GM12878 (cell line): ENCODE results near the gene PIGZ. TPM values are rescaled to one million over a fixed set of nuclear protein-coding genes. Genes with fewer than 3 reads are reported as not detected.

Experiments used
- BACH1 ChIP-seq: fragments of 450-650 bp; IDR thresholded peaks from 2 replicates; pipeline ENCODE4 v1.6.1; 2017; ENCODE audit warnings: mild to moderate bottlenecking, borderline replicate concordance
- BHLHE40 ChIP-seq, 2 experiments: fragments of 450-650 bp in 1 of 2; IDR thresholded peaks; 2 replicates each; pipeline ENCODE4 v1.6.1; 2011 to 2017; ENCODE audit warnings: low read depth in 2 of 2, borderline replicate concordance in 1 of 2, improper control_type of control experiment in 1 of 2, low read length in 1 of 2, mild to moderate bottlenecking in 1 of 2
- CHD1 ChIP-seq: IDR thresholded peaks from 2 replicates; pipeline ENCODE4 v1.6.1; 2012; ENCODE audit warnings: low read depth, low read length, improper control_type of control experiment
- CREM ChIP-seq: IDR thresholded peaks from 2 replicates; pipeline ENCODE4 v1.6.1; 2014; ENCODE audit warnings: antibody characterized with exemption, low read depth
- ESRRA ChIP-seq: IDR thresholded peaks from 2 replicates; pipeline ENCODE4 v1.6.1; 2012; ENCODE audit warnings: mild to moderate bottlenecking, low read length, improper control_type of control experiment
- HDAC6 ChIP-seq: fragments of 200-600 bp; sonication (generic); IDR thresholded peaks from one replicate; pipeline ENCODE4 v1.8.0; 2017; ENCODE audit warnings: antibody characterized with exemption; ENCODE audit not compliant: unreplicated experiment
- IKZF1 ChIP-seq: fragments of 450-650 bp; conservative IDR thresholded peaks from 2 replicates; pipeline ENCODE4 v1.6.1; 2017; ENCODE audit warnings: antibody characterized with exemption, mild to moderate bottlenecking
- LARP7 ChIP-seq: fragments of 450-650 bp; IDR thresholded peaks from 2 replicates; pipeline ENCODE4 v1.6.1; 2017; ENCODE audit warnings: mild to moderate bottlenecking
- NBN ChIP-seq: fragments of 450-650 bp; IDR thresholded peaks from 2 replicates; pipeline ENCODE4 v1.6.1; 2016
- NR2C1 ChIP-seq: fragments of 450-650 bp; IDR thresholded peaks from 2 replicates; pipeline ENCODE4 v1.6.1; 2017; ENCODE audit warnings: antibody characterized with exemption, mild to moderate bottlenecking, moderate library complexity
- RAD21 ChIP-seq: IDR thresholded peaks from 2 replicates; pipeline ENCODE4 v1.6.1; 2011; ENCODE audit warnings: mild to moderate bottlenecking, low read depth, low read length, moderate library complexity; ENCODE audit not compliant: insufficient read depth
- RCOR1 ChIP-seq: conservative IDR thresholded peaks from 2 replicates; pipeline ENCODE4 v1.6.1; 2012; ENCODE audit warnings: low read depth, low read length, improper control_type of control experiment
- RFX5 ChIP-seq: IDR thresholded peaks from 2 replicates; pipeline ENCODE4 v1.6.1; 2011; ENCODE audit warnings: low read depth, low read length, improper control_type of control experiment
- SMARCA5 ChIP-seq: fragments of 450-650 bp; IDR thresholded peaks from 2 replicates; pipeline ENCODE4 v1.6.1; 2017; ENCODE audit warnings: mild to moderate bottlenecking
- STAT3 ChIP-seq: IDR thresholded peaks from 2 replicates; pipeline ENCODE4 v1.6.1; 2011; ENCODE audit warnings: low read depth, low read length, improper control_type of control experiment
- TARDBP ChIP-seq: IDR thresholded peaks from 2 replicates; pipeline ENCODE4 v1.6.1; 2016; ENCODE audit warnings: borderline replicate concordance
- ZBTB33 ChIP-seq: fragments of 450-650 bp; IDR thresholded peaks from 2 replicates; pipeline ENCODE4 v1.6.1; 2017; ENCODE audit warnings: mild to moderate bottlenecking
- ZNF622 ChIP-seq: fragments of 450-650 bp; IDR thresholded peaks from 2 replicates; pipeline ENCODE4 v1.6.1; 2017; ENCODE audit warnings: mild to moderate bottlenecking, inconsistent platforms
- ZSCAN29 ChIP-seq: fragments of 450-650 bp; IDR thresholded peaks from 2 replicates; pipeline ENCODE4 v1.6.1; 2017; ENCODE audit warnings: mild to moderate bottlenecking, moderate library complexity
- polyA plus RNA-seq, 11 experiments: library from polyadenylated mRNA; depleted of rRNA in 4 of 11; unstranded in 6 of 11; stranded (reverse) in 5 of 11; fragments of >200 nt; fragmentation: Nextera tagmentation in 4 of 11; fragmentation: Illumina TruSeq in 1 of 11; extraction: Ambion mirVana in 4 of 11; extraction: Trizol in 1 of 11; gene quantifications; 1 replicate in 1 of 11; 2 replicates in 10 of 11; pipeline versions ENCODE4 v1.2.1 to v1.2.3, GENCODE V29; 2011 to 2016; ENCODE audit warnings: inconsistent platforms in 2 of 11, missing spikeins in 2 of 11, low read depth in 1 of 11
- total RNA-seq, 4 experiments: library from RNA; depleted of rRNA in 3 of 4; stranded (reverse); fragments of >200 nt in 3 of 4; fragmentation: Illumina TruSeq in 1 of 4; extraction: Trizol in 1 of 4; gene quantifications; 2 replicates each; pipeline versions ENCODE4 v1.2.1 to v1.2.3, GENCODE V29; 2013 to 2021
- TF ChIP-seq, protein P1 (sequence below): fragments of 450-650 bp; IDR thresholded peaks from 2 replicates; pipeline ENCODE4 v1.6.1; 2017; ENCODE audit warnings: mild to moderate bottlenecking, low read depth, inconsistent platforms; ENCODE audit not compliant: poor library complexity, severe bottlenecking
- TF ChIP-seq, protein P2 (sequence below): fragments of 450-650 bp; IDR thresholded peaks from 2 replicates; pipeline ENCODE4 v1.6.1; 2017; ENCODE audit warnings: mild to moderate bottlenecking, moderate library complexity

The PIGZ gene
- total and polyA plus RNA-seq, 10 of the 15 experiments (the other 5 are each of a cell fraction or from before 2014, with no cell fraction given), result 0.06 to 1.2 (median 0.64) TPM

DNA sequence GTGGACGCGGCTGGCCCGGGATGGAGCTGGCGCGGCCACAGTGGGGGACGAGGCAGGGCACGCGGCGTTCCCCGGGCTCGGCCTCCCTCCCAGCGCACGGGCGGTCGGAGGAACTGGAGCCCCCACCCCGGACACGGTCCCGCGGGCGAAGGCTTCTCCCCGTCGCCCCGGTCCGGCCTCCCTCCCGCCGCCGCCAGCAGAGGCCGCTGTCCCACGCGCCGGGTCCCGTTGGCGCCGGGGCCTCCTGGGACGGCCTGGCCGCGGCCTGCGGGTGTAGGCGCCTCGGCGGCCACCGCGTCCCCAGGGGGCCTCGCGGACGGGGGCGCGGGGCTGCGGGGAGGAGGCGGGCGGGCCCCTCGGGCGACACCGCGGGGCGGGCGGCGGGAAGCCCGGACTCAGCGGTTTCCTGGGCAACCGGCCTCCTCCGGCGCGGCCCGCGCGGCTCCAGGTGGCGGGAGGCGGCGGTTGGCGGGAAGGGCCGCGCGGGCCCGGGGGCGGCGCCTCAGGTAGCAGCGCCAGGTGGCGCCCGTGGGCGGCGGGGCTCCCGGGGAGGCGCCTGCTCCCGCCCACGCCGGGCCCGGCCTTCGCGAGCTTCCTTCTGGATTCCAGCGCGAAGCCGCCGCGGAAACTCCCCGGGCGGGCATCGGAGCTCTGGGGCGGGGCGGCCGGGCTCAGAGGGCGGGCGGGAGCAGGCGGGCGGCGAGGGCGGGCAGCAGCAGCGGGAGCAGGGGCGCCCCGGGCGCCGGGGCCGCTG, 34.2 kb upstream of the PIGZ start (continued):
- TF ChIP-seq, protein P1, sequence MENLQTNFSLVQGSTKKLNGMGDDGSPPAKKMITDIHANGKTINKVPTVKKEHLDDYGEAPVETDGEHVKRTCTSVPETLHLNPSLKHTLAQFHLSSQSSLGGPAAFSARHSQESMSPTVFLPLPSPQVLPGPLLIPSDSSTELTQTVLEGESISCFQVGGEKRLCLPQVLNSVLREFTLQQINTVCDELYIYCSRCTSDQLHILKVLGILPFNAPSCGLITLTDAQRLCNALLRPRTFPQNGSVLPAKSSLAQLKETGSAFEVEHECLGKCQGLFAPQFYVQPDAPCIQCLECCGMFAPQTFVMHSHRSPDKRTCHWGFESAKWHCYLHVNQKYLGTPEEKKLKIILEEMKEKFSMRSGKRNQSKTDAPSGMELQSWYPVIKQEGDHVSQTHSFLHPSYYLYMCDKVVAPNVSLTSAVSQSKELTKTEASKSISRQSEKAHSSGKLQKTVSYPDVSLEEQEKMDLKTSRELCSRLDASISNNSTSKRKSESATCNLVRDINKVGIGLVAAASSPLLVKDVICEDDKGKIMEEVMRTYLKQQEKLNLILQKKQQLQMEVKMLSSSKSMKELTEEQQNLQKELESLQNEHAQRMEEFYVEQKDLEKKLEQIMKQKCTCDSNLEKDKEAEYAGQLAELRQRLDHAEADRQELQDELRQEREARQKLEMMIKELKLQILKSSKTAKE, result no peak
- no peak for TF ChIP-seq HDAC6
- TF ChIP-seq RFX5, result no peak
- TF ChIP-seq TARDBP, result no peak
- TF ChIP-seq ESRRA, result no peak
- no peak for TF ChIP-seq NR2C1
- peak; percentile 74 for TF ChIP-seq RAD21
- TF ChIP-seq, protein P2, sequence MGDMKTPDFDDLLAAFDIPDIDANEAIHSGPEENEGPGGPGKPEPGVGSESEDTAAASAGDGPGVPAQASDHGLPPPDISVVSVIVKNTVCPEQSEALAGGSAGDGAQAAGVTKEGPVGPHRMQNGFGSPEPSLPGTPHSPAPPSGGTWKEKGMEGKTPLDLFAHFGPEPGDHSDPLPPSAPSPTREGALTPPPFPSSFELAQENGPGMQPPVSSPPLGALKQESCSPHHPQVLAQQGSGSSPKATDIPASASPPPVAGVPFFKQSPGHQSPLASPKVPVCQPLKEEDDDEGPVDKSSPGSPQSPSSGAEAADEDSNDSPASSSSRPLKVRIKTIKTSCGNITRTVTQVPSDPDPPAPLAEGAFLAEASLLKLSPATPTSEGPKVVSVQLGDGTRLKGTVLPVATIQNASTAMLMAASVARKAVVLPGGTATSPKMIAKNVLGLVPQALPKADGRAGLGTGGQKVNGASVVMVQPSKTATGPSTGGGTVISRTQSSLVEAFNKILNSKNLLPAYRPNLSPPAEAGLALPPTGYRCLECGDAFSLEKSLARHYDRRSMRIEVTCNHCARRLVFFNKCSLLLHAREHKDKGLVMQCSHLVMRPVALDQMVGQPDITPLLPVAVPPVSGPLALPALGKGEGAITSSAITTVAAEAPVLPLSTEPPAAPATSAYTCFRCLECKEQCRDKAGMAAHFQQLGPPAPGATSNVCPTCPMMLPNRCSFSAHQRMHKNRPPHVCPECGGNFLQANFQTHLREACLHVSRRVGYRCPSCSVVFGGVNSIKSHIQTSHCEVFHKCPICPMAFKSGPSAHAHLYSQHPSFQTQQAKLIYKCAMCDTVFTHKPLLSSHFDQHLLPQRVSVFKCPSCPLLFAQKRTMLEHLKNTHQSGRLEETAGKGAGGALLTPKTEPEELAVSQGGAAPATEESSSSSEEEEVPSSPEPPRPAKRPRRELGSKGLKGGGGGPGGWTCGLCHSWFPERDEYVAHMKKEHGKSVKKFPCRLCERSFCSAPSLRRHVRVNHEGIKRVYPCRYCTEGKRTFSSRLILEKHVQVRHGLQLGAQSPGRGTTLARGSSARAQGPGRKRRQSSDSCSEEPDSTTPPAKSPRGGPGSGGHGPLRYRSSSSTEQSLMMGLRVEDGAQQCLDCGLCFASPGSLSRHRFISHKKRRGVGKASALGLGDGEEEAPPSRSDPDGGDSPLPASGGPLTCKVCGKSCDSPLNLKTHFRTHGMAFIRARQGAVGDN, result no peak
- peak in 1 of 2 experiments; percentile 68; a peak in 2 of 4 replicates for TF ChIP-seq BHLHE40 (IDR thresholded peaks at IDR 0.05; ENCODE audit: borderline replicate concordance in 1 of 2, low read depth in 2 of 2, low read length in 1 of 2)
- TF ChIP-seq ZSCAN29, result 0 out of 2 replicates have a peak, but pooled peaks have one; percentile 54
- no peak for TF ChIP-seq NBN
- peak; percentile 95 for TF ChIP-seq BACH1
- no peak for TF ChIP-seq RCOR1
- TF ChIP-seq LARP7, result peak; percentile 91; the same call in 1 of the 2 replicates
- TF ChIP-seq CREM, result no peak
- TF ChIP-seq ZNF622, result no peak
- peak; percentile 98 for TF ChIP-seq IKZF1
- TF ChIP-seq CHD1, result no peak
- no peak for TF ChIP-seq ZBTB33
- TF ChIP-seq STAT3, result no peak
- peak; percentile 94 for TF ChIP-seq SMARCA5
